NCI-H748 treated with DMSO at 0.1 percent for 48 hours (cell line): ENCODE data around the gene PDHA2.
"Not testable (repeated sequence)": the region's sequence is repeated elsewhere in the genome, so short reads cannot be mapped to it uniquely, and the experiment has no call there.

Source experiments
- DNase-seq: peaks from one replicate; lab custom pipeline; 2025; lab: John Stamatoyannopoulos, UW

The PDHA2 gene

DNA sequence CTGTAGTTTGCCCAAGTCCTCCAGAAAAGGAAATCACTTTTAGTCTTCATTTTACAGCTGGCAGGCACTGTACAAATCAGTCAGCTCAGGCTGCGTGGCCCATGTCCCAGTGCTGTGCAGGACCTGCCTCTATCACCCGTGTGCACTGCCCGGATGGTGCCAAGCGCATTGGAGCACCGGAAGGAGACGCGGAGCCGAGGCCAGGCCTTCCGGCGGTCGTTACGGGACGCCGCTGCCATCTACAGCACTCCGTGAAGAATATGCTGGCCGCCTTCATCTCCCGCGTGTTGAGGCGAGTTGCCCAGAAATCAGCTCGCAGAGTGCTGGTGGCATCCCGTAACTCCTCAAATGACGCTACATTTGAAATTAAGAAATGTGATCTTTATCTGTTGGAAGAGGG, at the start of gene PDHA2:
PDHA2 (plus strand) TSS at position 203 of the 400 bp plus-strand sequence; CDS start at position 261, 58 bp downstream.
- DNase-seq = no peak

DNA sequence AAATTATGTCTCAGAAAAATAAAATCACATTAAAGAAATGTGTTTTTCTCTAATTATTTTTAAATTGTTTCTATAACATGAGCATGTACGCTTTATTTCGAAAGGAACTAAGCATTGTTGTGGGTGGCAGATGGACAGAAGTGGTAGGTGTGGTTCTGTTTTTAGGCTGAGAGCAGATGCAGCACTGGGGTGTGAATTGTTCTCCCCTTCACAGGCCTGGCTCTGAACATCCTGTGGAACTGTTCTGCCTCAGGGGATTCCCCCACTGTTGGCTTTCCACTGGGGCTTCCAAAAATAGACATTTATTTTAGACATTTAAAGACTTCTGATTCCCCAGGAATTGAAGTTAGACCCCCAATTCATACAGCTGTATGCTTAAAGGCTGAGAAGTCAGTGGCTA, 41.9 kb upstream of the PDHA2 start:
- no peak for DNase-seq

DNA sequence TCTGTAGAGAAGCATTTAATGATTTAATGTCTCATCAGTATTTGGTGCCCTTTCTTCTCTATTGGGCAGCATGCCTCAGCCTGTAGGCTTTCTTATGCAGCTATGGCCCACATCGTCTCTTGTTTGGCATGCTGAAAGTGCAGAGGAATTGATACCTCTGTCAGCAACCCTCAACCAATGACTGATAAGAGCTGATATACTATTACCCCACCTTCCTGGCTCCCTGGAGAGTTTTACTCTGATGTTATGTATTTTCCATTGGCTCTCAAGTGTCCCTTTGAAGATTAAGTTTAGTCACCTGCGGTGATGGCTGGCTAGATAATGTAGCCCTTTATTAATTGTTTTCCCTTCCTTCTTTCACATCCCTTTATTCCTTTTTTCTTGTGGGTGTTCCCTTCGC, 41.2 kb upstream of the PDHA2 start:
- DNase-seq = no peak

DNA sequence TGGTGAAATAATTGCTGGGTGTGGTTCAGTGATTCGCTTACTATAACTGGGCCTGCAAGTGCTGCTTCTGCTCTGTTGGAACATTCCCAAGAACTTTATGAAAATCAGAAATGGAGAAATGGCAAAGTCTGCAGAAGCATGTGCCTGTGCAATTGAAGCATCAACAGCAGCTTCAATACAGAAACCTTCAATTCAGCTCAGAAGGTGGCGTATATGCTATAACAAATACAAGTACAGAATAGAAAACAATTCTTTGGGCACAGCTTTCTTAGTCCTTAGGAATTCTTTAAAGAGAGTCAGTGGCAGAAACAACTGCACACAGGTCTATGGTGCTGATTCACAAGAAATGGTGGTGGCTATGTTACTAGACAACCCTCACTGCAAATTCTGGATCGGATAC, 18.0 kb upstream of the PDHA2 start:
- no peak for DNase-seq

DNA sequence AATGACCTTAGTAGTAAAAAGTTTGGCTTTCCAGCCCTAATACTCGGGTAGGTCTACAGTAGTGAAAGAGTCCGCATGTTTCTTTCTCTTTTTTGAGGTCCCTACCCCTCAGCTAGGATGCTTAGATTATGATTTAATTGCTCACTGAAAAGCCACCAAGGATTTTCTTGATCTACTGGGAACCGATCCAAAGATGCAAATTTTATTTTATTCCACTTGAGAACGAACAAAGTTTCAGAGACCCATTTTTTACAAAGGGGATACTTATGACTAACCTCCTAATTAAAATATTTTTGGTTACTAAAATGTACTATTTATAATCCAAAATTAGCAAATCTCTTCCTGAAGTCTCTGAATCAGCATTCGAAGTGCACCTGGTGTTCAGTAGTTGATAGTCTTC, 14.3 kb upstream of the PDHA2 start:
- DNase-seq = no peak

DNA sequence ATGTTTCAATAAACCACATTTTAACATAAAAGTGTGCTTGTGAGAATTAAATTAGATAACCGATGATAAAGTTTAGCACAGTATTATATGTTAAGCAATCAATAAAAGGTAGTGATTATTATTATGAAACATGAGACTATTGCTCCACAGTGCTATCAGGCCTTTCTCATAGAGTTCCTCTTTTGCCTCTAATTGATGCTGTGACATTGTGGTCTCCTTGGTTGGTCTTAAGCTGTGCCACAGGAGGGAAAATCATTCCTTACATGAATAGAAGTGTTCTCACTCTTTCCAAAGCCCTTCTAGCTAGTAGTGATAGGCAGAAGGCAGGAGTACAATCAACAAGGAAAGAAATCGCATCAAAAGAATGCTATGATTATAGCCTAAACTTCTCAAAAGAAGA, 9.2 kb upstream of the PDHA2 start:
- DNase-seq = no peak

DNA sequence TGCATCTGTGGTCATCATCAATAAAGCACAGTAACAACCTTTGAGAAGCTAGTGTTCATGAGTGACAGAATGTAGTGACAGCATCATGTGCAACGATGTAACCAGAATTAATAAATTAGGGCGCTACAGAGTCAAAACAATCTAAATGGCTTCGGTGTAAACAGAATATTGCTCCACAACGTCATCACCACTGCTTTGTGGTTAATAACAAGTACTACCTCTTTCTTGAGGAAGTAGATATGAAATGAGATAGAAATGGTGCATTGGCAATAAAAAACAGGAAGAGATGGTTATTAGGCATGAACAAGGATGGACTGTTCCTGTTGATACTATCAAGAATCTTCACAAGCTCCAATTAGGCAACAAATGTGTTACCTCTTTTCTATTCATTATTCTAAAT, 8.7 kb upstream of the PDHA2 start:
- DNase-seq = no peak

DNA sequence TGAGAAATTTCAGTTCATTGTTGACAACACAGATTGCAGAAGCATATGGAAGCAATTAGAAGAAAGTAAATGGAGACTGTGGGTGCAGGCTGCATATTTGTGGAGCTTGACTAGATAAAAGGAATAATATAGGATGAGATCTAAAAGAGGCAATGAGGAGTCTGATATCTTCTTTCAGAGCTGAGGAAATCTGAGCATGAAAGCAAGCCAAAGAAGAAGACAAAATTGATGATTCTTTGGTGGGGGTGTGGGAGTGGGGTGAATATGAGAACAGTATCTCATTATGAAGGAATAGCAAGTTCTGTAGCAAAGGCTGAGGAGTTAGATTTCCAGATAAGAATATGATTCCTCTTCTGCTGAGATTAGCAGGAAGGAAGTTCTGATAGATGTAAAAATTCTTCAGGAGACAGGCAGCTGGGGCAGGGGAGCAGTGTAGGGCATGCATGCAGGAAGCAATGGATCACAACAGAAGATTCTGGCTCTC, 6.1 kb upstream of the PDHA2 start:
- DNase-seq = no peak

DNA sequence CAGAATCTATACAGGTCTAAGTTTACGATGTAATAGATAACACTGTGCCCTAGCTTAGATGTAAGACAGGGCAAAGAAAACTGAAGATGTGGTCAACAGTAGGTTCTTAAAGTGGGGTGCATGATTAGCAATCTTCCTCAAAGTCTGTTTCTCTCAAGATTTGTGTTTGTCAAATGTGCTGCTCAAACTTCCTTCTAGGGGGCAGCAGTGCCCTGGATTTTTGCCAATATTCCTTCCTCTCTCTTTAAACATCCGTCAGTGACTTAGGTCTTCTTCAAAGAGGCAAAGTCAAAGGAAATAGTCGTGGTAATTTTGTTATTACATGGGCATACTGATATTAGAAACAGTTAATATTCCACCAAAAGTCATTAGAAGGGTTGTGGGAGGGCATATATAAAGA, 4.2 kb upstream of the PDHA2 start:
- DNase-seq = peak; percentile 19

DNA sequence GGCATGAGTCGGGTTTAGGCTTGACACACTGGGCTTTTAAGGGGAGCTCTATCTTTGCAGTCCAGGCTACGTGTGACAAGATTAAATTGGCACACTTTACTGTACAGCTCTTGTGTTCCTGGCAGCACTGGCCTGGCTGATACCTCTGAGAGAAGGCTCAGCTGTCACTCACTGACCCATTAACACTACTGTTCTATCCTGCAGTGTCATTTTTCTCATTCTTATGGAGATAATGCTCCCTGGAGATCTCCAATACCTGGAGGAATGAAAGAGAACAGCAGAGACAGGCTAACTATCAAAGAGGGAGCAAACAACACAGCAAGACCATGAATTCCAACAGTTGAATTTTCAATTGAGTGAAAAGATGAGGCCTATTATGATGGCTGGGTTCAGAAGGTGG, 1.7 kb upstream of the PDHA2 start:
- no peak for DNase-seq

DNA sequence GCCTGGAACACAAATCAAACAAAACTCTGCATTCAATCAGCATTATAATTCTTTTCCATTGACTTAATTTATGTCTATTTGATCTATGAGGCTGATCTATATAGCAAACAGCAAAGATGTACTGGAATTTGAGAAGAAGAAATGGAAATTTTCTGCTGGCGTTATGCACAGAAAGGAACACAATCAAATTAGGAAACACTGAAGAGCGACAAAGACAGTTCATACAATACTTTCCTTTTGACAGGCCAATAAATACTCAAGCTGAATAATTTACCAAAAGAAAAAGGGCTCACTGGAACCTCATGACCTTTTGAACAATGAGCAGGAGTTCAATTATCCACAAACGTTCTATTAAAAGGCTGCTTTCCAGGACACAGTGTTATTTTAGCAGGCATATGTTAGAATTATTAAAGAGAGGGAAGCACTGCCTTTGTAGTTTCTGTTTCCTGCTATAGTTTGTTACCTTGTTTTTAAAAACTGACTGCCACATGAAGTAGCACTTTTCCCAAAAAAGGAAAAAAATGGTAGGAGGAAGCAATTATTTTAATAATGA, 8.1 kb downstream of the PDHA2 start:
- DNase-seq = no peak

DNA sequence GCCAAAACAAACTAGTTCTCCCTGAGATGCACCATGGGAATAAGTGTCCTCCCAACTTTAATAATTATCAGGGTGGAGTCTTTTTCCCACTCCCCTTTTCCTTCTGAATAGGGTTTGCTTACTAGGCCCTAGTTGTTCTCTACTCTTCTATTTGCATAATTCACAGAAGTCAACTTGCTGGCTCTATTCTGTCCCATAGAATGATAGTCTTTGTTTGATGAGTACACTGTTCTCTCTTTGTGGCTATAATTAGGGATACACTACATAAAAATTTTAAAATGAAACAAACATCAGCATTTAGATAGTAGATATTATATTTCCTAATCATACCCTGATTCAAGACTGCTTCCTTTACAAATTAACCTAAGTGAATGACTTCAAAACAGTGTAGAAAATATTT, 10.3 kb downstream of the PDHA2 start:
- DNase-seq = no peak

DNA sequence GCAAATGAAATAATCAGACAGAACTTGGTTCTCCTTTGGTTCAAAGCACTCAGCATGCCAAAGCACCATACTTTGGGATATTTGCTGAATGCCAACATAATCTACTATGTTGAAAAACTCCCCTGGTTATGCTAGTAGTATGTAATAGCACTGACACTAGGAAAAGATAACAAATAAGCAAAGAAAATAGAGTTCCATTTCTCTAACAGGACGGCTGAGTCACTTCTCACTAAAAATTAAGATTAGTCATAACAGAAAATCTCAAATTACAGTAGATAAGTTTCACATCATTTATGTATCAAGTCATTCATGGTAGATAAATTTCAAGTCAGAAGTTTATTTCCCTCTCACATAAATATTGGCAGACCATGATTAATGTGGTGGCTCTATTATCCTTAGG, 17.9 kb downstream of the PDHA2 start:
- no peak for DNase-seq

DNA sequence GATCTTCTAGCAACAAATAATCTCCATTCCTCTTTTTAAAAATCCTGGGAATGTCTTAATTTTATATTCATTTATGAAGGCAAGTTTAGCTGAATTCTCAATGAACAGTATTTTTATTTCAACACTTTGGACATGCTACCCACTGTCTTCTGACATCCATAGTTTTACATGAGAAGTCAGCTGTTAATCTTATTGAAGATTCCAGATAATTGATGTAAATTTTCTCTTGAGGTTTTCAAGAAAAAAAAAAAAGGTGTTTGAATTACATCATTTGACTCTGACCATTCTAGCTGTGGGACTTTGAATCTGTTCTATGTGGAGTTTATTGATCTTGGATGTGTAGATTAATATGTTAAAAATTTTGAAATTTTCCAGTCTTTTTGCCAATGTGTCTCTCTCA, 28.0 kb downstream of the PDHA2 start:
- DNase-seq = peak; percentile 18

DNA sequence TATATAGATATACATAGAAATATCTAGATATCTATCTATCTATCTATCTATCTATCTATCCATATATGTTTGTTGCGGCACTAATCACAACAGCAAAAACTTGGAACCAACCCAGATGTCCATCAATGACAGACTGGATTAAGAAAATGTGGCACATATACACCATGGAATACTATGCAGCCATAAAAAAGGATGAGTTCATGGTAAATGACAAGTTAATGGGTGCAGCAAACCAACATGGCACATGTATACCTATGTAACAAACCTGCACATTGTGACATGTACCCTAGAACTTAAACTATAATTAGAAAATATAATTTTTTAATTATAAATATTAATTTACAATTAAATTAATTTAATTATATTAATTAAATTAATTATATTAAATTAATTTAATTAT, 29.5 kb downstream of the PDHA2 start:
- DNase-seq = not testable (repeated sequence)

DNA sequence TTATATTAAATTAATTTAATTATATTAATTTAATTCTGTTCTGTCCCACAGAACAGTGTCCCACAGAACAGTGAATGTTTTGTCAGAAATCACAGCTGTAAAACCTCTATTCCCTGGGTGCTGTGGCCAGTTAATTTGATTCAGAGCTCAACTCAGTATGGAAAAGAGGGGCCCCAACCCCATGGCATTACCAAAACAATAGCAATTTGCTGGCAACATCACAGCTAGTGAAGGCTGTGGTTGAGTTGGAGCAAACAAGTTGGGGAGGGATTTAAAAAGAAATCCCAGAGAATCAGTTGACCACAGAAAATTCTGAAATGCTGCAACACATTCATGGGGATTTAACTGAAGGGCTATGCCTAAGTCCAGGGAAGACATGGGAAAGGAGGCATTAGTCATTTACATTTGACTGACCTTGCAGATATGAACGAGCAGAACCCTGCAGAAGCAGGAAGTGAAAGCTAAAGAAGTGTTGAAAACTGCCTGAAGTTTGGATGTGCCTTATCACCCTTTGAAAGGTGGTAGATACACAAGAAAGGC, 30.1 kb downstream of the PDHA2 start:
- no peak for DNase-seq

DNA sequence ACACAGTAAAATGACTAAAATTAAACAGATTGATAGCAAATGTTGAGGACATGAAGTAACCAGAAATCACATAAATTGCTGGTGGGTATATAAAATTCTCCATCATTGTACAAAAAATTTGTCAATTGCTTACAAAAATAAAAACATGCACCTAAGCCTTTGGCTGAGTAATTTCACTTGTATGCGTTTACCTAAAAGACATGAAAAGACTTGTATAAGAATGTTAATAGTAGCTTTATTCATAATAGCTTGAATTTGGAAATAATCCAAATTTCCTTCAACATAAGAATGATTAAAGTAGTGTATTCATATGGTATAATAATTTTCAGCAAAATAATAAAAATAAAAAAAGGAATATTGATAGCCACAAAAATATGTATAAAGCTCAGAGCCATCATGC, 37.7 kb downstream of the PDHA2 start:
- DNase-seq = no peak

DNA sequence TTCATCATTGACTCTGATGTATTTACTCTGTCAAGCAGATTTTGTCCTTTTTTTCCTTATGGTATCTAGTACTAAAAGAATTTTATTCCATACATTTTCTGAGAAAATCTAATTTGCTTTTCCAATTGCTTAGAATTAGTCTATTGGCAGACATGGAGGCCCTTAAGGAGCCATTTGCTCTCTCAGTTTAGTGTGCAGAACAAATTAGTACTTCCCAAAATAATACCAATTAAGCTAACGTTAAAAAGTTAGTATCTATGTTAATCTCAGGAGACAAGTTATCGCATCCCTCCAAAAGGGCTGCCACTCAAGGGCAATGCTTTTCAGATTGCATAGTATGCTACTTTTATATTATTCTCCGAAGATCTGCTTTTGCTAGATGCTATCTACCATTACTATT, 47.7 kb downstream of the PDHA2 start:
- DNase-seq = no peak

DNA sequence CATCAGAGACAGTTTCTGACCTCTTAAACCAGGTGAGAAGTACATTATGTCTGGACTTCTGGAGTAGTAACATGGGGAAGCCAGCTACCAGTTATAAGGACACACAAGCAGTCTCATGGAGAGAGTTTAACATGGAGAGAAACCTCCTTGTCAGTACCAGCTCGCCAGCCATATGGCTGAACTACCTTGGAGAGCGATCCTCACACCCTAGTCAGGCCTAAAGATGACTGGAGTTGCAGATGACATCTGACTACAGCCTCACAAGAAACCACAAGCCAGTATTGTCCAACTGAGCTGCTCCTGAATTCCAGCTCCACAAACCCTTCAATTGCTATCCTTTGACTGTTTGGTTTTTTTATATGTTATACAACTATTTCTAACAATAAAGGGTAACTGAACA, 49.8 kb downstream of the PDHA2 start:
- no peak for DNase-seq
